HG03432 (cell line): Measurements from ENCODE around the gene ASTN2.

Source experiments
- ATAC-seq: cut with Tn5 transposase; IDR thresholded peaks from one replicate; pipeline ENCODE4 v1.9.1; 2021; ENCODE audit warnings: mild to moderate bottlenecking, moderate library complexity; ENCODE audit not compliant: unreplicated experiment

The ASTN2 gene

DNA sequence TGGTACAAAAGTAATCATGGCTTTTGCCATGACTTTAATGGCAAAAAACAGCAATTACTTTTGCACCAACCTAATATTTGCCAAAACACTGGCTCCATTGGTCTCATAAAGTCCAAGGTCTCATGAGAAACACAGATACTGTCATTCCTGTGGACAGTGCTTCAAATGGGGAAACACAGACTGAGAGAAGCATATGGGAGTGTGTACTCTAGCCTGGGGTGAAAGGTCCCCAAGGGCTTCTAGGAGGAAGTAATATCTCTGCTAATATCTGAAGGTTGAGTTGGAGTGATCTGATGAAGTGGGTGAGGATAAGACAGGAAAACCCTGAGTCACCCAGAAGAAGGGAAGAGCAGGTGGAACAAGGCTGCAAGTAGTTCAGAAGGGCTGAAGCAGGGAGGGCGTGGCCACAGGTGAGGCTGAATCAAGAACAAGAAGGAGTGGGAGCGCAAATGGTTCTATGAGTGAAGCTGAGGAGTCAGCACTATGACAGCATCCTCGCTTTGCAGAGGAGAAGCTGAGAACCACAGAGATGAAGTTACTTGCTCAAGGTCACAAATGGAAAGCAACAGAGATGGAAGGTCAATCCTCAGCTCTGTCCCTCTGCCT lies 164.1 kb downstream of the ASTN2 start:
- ATAC-seq = no peak

DNA sequence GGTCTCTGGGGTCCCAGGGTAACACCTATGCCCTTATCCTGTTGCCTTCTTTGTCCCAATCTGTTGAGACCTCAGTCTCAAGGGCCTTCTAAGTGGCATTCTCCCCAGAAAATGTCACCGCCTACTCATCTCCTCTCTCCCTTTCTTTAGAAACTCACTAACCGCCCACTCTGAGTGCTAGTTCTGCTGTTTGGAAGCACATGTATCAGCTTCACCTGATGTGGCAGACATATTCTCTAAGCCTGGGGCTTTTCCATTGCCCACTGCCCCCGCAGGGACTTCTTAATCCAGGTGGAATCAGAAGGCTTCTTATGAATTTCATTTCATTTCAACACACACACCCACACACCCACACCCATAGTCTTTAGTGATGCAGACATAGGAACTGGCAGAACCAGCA lies 165.1 kb downstream of the ASTN2 start:
- no peak for ATAC-seq

DNA sequence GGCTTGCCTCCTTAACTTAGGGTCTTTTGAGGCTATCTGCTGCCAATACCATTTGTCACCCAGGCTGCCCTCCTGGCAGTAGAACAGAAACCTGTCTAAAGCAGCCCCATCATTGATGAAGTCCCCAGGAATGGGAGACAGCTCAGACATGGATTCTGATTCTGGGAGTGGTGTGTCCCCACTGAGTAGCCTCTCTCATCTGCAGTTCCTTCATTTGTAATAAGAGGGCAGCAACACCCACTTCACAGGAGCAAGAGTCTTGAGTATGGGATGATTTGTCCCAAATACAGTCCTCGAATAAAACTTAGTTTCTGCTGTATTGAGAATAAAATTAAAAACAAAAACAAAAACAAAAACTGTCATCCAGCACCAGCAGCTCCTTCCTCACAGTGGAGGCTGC lies 167.6 kb downstream of the ASTN2 start:
- ATAC-seq = no peak

DNA sequence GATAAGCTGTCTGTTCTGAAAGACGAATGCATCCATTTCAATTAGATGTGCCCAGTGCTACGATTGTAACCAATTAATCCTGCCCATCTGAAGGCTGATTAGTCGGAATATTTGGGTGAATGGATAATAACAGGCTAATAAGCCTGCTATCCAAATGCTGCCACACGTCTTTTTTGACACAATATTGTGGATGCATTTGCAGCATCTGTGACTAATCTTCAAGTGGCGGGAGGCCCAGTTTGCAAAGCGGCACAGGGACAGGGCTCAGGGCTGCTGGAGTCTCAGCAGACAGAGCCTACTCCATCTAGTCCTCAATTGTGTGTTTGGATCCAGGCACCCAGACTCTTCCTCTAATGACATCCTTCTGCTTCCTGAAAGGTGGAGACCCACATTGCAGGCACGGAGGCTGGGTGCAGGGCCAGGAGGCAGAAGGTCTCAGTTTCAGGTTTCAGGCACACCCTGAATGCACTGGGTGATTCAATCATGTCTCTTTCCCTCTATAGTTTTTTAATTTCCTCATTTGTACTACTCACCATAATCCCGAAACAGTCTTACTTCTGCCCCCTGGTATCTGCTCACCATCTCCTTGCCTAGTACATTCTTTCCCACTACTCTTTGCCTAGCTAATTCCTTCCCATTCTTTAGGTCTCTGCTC lies 169.6 kb downstream of the ASTN2 start:
- no peak for ATAC-seq

DNA sequence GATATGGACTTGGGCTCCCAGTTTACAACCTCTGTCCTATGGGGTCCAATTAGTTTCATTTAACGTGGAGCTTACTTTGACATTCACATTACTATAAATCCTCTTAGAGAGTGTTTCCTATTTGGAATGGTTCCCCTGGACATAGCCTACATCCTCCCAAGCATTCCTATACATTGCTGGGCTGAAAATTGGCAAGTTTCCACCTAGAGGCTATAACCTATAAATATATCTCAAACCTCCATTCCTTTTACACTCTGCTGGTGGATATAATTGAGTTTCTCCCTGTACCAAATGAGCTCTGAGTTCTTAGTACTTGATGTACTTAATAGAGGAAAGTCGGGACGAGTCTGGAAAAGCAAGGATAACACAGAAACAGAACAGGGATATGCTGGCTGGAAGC lies 172.8 kb downstream of the ASTN2 start:
- no peak for ATAC-seq

DNA sequence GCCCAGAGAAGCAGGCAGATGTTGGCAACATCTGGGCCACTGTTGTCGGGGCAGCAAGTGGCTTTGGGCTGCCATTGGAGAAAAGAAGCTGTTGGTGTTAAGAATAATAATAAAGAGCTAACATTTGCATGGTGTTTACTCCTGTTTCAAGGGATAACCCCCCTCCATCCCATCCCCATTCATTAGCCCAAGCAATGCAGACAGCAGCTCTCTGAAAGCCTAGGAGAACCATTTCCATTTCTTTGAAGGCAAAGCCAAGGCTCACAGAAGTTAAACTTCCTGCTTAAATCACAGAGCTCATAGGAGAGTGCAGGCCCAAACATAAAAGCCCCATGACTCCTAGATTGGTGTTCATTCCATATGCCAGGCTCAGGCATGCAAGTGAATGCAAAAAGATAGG lies 175.4 kb downstream of the ASTN2 start:
- no peak for ATAC-seq

DNA sequence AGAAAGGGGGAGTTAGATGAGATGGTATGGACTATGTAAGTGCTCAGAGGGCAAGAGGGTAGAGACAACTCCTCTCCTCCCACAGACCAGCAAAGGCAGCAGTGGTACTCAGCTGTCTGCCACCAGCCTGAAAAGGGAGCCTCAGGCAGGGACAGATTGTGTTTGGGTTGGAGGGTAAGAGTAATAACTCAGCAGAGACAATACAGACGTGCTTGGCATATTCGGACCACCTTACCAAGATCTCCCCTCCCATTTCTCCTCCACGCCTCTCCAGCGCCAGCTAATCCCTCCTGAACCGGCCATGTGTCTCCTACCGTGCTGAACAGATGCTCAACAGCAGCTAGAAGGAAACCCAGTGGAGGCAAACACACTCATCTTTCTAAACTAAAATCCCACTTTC lies 180.8 kb downstream of the ASTN2 start:
- no peak for ATAC-seq

DNA sequence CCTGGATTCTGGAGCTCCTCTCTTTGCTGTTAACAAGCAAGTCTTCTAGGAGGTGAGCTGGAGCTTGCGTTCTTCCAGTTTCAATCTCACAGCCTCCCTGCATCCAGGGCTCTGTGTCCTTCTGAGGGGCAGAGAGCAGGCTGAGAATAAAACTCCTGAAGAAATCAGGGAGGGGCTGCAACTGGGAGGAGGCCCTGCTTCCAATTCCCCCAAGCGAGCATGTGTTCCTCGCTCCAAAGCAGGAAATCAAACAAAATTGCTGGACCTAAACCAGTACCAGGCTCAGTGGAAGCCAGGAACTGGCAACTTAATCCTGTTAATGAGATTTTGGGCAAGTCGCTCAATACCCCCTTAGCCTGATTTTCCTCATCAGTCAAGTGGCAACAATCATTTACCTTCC lies 181.8 kb downstream of the ASTN2 start:
- ATAC-seq = no peak

DNA sequence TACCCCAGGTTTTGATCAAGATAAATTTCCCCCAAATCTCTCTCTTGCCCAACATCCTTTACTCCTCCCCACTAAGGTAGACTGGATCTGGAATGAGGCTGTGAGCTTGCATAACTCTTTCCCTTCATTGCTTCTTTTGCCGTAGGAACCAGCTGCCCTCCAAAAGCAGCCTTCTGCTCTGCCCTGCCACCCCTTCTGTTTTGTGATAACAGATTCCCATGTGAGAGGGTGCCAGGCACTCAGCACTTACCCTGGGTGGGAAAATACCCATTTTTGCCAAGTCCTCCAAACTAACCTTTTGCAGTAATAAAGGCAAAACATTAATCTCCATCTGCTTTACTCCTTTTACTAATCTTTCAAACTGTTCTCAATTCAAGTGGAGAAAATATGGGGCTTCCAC lies 182.6 kb downstream of the ASTN2 start:
- no peak for ATAC-seq

DNA sequence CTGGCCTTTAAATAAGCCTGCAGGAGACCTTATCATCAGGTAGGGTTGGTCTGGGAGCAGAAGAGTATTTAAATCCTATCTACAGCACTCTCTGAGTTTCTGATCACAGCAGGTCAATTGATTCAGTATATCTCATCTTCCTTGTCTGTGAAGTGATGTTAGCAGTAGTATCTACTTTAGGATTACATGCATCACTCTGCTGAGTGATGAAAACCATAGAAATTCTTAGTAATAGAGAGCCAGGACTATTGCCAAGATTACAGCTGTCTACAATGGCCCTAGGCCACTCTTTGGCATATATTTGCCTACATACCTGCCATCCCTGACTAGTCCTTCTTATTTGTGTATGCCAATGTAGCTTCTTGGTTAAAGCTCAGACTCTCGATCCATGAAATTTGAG lies 183.8 kb downstream of the ASTN2 start:
- ATAC-seq = no peak

DNA sequence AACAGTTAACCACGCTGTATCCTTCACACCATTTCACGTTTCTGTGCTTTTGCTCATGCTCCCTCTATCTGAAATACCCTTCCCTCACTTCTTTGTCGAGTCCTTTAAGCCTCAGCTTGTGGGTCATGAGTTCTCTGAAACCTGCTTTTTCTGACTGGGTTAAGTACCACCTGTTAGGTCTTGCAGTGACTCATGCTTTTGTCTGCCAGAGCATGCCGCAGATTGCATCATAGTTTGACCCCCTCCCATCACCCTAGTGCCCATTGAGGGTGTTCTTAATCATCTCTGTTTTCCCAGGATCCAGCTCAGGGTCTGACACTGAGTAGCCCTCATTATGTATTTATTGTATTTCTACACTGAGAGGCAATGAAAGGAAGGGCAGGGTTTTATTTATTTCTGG lies 190.2 kb downstream of the ASTN2 start:
- no peak for ATAC-seq

DNA sequence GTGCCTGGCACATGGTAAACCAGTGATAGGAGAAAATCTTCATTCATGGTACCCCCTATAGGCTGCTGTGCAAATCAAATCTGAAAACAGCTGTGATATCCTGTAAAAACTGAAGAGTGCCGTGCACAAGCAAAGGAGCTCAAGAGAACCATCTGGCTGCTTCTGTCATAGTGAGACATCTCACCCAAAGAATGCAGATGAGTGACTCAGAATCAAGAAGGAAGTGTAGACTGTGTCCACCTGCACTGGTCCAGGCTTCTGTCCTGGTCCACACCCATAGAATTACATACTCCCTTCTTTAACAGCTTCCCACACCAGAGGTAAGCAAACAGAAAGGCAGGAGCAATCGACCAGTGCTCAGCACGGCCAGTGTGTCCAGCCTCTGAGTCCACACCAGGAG lies 195.9 kb downstream of the ASTN2 start:
- no peak for ATAC-seq

DNA sequence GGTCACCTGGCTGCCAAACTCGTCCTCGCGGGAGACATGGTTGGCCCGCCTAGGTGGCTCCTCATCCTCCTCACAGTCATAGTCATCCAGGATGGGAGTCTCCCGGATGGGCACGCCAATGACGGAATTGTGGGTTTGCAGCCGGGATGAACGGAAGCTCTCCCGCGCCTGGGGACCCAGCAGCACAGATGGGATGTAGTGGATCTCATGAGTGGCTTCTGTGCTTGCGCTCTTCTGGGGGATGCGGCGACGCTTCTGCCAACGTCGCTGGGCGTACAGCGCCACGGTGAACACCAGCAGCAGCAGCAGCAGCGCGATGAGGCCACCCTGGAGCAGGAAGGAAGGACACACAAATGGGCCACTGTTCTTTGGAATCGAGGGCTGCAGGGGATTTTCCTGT lies 200.4 kb downstream of the ASTN2 start:
- ATAC-seq = no peak

DNA sequence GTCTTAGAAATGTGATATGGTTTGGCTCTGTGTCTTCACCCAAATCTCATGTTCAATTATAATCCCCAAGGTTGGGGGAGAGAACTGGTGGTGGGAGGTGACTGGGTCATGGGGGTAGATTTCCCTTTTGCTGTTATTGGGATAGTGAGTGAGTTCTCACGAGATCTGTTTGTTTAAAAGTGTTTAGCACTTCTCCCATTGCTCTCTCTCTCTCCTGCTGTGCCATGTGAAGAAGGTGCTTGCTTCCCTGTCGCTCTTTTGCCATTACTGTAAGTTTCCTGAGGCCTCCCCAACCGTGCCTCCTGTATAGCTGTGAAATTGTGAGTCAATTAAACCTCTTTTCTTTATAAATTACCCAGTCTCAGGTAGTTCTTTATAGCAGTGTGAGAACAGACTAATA lies 203.6 kb downstream of the ASTN2 start:
- ATAC-seq = no peak

DNA sequence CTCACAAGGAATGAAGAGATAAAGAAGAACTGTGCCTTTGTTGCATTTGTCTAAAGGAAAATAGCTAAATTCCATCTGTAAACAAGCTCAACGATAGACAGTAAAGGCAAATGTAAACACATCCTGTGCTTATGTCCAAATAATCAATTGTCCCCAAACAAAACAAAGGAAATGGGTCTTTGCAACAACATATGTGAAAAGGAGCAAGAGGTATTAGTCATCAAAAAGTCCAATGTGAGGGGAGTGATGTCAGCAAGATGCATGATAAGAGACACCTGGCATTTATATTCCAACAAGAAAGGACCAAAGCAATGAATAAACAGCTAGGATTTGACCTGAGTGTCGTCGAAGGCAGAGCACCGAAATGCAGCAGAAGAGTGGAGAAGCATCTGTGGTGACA lies 209.1 kb downstream of the ASTN2 start:
- no peak for ATAC-seq

DNA sequence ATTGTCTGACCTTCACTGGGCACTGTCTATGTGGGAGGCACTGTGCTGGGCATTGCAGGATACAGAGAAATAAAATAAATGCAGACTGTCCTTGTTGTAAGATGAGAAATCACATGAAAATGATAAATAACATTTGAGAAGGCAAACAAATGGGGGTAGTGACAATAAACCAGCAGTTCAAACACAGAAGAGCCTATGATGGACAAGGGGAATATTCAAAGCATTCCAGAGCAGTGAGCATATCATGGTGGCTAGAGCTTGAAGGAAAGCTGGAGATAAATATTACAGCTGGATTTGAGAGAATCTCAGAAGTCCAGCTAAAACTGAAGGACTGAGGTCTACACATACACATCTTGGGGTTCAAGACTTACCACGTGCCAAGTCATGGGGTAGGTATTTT lies 209.9 kb downstream of the ASTN2 start:
- no peak for ATAC-seq

DNA sequence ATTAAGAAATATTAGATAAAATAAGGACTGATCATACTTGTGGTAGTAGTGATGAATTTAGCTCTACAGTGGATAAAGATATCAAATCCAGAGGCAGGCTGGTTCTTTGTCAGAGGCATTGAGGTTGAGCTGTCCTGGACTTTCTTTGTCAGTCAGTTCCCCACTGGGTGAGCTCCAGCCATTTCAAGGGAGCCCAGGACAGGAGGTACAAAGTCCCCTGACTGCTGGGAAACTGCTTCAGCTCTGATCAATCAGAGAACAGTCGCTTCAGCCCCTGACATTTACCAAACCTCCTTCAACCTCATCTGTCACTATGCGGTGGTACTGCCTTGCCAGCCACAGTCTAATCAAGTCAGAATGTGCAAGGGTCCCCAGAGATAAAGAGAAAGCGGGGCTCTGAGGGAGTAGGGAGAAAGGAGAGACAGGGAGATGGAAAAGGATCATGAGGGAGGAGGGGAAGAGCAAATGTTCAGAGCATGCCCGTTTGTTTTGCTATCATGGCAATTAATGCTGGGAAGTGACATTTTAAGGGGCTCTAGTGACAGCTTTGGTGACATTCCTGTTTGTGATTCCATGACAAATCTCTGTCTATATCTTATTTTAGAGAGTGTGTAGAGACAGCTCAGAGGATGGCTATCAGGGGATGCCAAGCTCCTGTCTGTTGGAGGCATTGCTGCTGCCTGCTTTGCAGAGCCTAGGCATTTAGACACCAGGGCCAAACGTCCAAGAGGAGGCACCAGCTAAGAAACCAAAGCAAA lies 223.2 kb downstream of the ASTN2 start:
- ATAC-seq = no peak

DNA sequence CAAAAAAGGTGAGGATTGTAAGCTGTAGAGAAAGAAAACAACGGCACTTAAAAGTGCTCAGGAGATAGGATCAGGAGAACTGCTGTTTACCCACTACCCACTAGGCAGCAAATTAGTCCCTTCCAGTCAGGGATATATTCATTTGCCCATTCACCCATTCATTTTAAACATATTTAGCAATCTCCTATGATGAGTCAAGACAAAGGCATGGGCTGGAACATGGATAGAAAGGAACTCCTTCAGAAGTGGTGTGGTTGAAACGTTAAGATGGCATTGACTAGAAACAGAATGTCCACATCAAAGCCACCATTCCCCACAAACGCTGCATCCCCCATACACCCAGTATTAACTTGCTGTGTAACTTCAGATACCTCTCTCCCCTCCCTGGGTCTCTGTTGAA lies 225.7 kb downstream of the ASTN2 start:
- no peak for ATAC-seq

DNA sequence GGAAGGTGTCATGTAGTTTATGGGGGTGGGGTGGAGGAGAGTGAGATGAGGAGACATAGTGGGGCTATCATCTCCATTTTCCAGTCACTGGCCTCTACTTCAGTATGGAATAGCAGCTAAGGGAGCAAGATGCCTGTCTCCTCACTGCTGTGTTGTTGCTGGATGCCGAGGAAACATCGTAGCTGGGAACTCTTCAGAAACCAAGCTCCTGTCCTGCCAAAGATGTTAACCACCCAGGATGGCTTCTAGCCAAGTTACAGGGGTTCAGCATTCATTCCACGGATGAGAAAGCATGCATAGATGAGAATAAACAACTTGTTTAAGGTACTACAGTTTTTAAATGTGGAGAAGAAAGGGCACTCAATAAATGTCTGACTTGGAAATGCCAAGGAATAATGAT lies 226.5 kb downstream of the ASTN2 start:
- no peak for ATAC-seq

DNA sequence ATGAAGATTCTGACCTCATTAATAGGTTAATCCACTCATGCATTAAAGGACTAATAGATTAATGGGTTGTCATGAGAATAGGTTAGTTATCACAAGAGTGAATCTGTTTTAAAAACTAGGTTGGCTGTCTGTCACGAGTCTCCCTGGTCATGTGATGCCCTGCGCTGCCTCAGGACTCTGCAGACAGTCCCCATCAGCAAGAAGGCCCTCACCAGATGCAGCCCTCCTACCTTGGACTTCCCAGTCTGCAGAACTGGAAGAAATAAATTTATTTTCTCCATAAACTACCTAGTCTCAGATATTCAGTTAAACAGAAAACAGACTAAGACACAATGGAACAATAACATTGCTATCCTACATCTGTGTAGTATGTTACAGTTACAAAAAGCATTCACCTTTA lies 227.4 kb downstream of the ASTN2 start:
- no peak for ATAC-seq

DNA sequence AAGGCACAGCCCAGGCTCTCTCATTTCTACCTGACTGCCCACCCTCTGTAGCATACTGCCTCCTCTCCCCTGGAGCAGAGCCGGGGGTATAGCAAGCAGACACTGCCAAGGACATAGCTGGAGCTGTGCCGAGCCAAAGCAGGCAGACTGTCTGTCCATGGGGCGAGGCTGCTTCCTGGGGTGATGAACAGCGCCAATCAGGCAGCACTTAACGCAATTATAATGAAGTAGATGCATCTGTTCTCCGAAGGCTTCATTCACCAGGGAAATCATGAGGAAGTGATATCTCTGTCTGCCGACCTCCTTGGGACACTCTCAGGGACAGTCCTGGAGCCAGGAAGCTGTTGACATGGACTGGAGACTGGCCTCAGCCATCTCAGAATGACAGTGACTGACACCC lies 230.7 kb downstream of the ASTN2 start:
- no peak for ATAC-seq

DNA sequence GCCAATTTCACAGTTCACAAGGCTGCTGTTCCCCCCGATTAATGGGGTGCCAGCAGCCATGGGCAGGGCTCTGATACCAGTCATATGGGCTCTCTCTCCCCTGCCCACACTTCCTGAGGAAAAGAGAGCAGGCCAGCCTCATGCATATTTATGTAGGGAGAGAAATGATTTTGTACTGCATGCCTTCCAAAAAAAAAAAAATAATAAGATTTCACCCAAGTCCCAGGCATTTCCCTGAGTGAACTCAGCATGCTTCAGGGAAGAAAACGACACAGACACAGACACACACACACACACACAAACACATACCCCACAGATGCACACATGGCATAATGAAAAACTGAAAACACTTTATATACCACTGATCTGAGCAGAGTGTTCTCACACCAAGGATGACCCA lies 232.8 kb downstream of the ASTN2 start:
- ATAC-seq = no peak
